Keratinocyte (primary cell): ENCODE results near the gene ACTR3. TPM values are rescaled to one million over a fixed set of nuclear protein-coding genes. Genes with fewer than 3 reads are reported as not detected.

Source experiments
- DNase-seq: peaks from one replicate; pipeline ENCODE4 v3.0.0-alpha.2; 2011; ENCODE audit warnings: low read depth, missing footprints, low spot score
- FAIRE-seq: peaks from 2 replicates; lab custom pipeline; 2011; peaks lifted over from hg19 to GRCh38; lab: Jason Lieb, UNC
- H2AFZ ChIP-seq: 2 replicates; pipeline ENCODE4 v1.6.0; 2012; ENCODE audit warnings: low read length, control low read depth, inconsistent platforms; ENCODE audit not compliant: control insufficient read depth
- H3K27ac ChIP-seq: 2 replicates; pipeline ENCODE4 v1.5.1; 2011; ENCODE audit warnings: low read length; ENCODE audit not compliant: control insufficient read depth, insufficient read depth
- H3K27me3 ChIP-seq: 3 replicates; pipeline ENCODE4 v1.6.0; 2011; ENCODE audit warnings: low read length; ENCODE audit not compliant: control insufficient read depth, insufficient read depth; ENCODE audit errors: extremely low read depth
- H3K36me3 ChIP-seq, 2 experiments: 2 replicates in 1 of 2; 3 replicates in 1 of 2; pipeline ENCODE4 v1.5.1; 2011; ENCODE audit warnings: low read length in 2 of 2, mild to moderate bottlenecking in 1 of 2; ENCODE audit not compliant: control insufficient read depth in 2 of 2, insufficient read depth in 2 of 2; ENCODE audit errors: extremely low read depth in 1 of 2
- H3K4me1 ChIP-seq: 3 replicates; pipeline ENCODE4 v1.5.1; 2011; ENCODE audit warnings: low read length; ENCODE audit not compliant: control insufficient read depth, insufficient read depth; ENCODE audit errors: extremely low read depth
- H3K4me2 ChIP-seq: 3 replicates; pipeline ENCODE4 v1.6.0; 2011; ENCODE audit warnings: low read depth, low read length; ENCODE audit not compliant: control insufficient read depth, insufficient read depth; ENCODE audit errors: extremely low read depth
- H3K4me3 ChIP-seq, 3 experiments: fragments of 200-600 bp in 1 of 3; sonication (generic) in 1 of 3; 2 replicates in 2 of 3; 3 replicates in 1 of 3; pipeline ENCODE4 v1.5.1; 2011 to 2016; ENCODE audit warnings: low read length in 3 of 3, mild to moderate bottlenecking in 3 of 3, control low read depth in 2 of 3, inconsistent platforms in 1 of 3, low read depth in 1 of 3, mixed read lengths in 1 of 3, mixed run types in 1 of 3, moderate library complexity in 1 of 3; ENCODE audit not compliant: control insufficient read depth in 2 of 3, insufficient read depth in 2 of 3; ENCODE audit errors: extremely low read depth in 1 of 3
- H3K79me2 ChIP-seq: 2 replicates; pipeline ENCODE4 v1.6.0; 2012; ENCODE audit warnings: low read length; ENCODE audit not compliant: control insufficient read depth, insufficient read depth
- H3K9ac ChIP-seq: 3 replicates; pipeline ENCODE4 v1.6.0; 2011; ENCODE audit warnings: low read length; ENCODE audit not compliant: control insufficient read depth, insufficient read depth; ENCODE audit errors: extremely low read depth
- H3K9me1 ChIP-seq: 3 replicates; pipeline ENCODE4 v1.6.0; 2011; ENCODE audit warnings: low read length; ENCODE audit not compliant: control insufficient read depth, insufficient read depth; ENCODE audit errors: extremely low read depth
- H3K9me3 ChIP-seq: 2 replicates; pipeline ENCODE4 v1.5.1; 2012; ENCODE audit warnings: low read depth, low read length; ENCODE audit not compliant: control insufficient read depth
- H4K20me1 ChIP-seq: 3 replicates; pipeline ENCODE4 v1.6.0; 2011; ENCODE audit warnings: low read length; ENCODE audit not compliant: control insufficient read depth, insufficient read depth; ENCODE audit errors: extremely low read depth
- EZH2 ChIP-seq: IDR thresholded peaks from one replicate; pipeline ENCODE4 v1.6.1; 2012; ENCODE audit warnings: inconsistent platforms, mild to moderate bottlenecking, low read length, moderate library complexity
- dilution Hi-C: fragments of 300-500 bp; cut with MboI; formaldehyde crosslinking; loops from one replicate; pipeline ENCODE4 v1.7.0; 2020; ENCODE audit warnings: low sequenced_read_pairs; ENCODE audit not compliant: extremely low pct_ligation_motif_present
- polyA plus RNA-seq, 5 experiments: library from polyadenylated mRNA; depleted of rRNA in 3 of 5; stranded (reverse) in 3 of 5; stranded (forward) in 1 of 5; unstranded in 1 of 5; fragments of >200 nt; gene quantifications; 1 replicate in 1 of 5; 2 replicates in 3 of 5; 3 replicates in 1 of 5; pipeline versions ENCODE4 v1.2.1 to v1.2.3, GENCODE V29; 2011 to 2012; ENCODE audit warnings: missing spikeins in 2 of 5, low read depth in 1 of 5, low replicate concordance in 1 of 5
- TF ChIP-seq, protein P1 (sequence below), 3 experiments: IDR thresholded peaks in 1 of 3; conservative IDR thresholded peaks in 1 of 3; optimal IDR thresholded peaks in 1 of 3; 2 replicates in 2 of 3; 3 replicates in 1 of 3; pipeline versions ENCODE3 to v1.5.1; 2011; ENCODE audit warnings: low read length in 3 of 3, mild to moderate bottlenecking in 3 of 3, moderate library complexity in 2 of 3, control low read depth in 1 of 3, inconsistent platforms in 1 of 3; ENCODE audit not compliant: insufficient read depth in 2 of 3; ENCODE audit errors: extremely low read depth in 1 of 3

The ACTR3 gene
- polyA plus RNA-seq, 1 donor (not counting 4 experiments of a cell fraction or from before 2014, with no cell fraction given): 340 TPM

GRCh38 chr2:113974727-113975126 lies 84.8 kb downstream of the ACTR3 start:
- FAIRE-seq: no peak
- Histone ChIP-seq H3K79me2 (no peaks in the 10 kb centered on the region), H3K9me3 (no peaks in the 10 kb centered on the region), H3K4me2 (no peak overlapping the region), H3K4me3 (no peak overlapping the region), H3K27ac (no peak overlapping the region), H2AFZ (no peak overlapping the region), H4K20me1 (no peaks in the 10 kb centered on the region), H3K4me1 (peaks cover 17% of the 10 kb centered on the region), H3K36me3 (peaks cover 8 to 14% of the 10 kb centered on the region in 2 experiments), H3K9me1 (no peaks in the 10 kb centered on the region), H3K27me3 (no peaks in the 10 kb centered on the region), H3K9ac (no peak overlapping the region)
- TF ChIP-seq, protein P1, sequence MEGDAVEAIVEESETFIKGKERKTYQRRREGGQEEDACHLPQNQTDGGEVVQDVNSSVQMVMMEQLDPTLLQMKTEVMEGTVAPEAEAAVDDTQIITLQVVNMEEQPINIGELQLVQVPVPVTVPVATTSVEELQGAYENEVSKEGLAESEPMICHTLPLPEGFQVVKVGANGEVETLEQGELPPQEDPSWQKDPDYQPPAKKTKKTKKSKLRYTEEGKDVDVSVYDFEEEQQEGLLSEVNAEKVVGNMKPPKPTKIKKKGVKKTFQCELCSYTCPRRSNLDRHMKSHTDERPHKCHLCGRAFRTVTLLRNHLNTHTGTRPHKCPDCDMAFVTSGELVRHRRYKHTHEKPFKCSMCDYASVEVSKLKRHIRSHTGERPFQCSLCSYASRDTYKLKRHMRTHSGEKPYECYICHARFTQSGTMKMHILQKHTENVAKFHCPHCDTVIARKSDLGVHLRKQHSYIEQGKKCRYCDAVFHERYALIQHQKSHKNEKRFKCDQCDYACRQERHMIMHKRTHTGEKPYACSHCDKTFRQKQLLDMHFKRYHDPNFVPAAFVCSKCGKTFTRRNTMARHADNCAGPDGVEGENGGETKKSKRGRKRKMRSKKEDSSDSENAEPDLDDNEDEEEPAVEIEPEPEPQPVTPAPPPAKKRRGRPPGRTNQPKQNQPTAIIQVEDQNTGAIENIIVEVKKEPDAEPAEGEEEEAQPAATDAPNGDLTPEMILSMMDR (optimal IDR thresholded peaks at IDR 0.05 in 1 of 3, IDR thresholded peaks at IDR 0.05 in 1 of 3, conservative IDR thresholded peaks at IDR 0.05 in 1 of 3; ENCODE audit: extremely low read depth in 1 of 3, insufficient read depth in 2 of 3, low read length in 3 of 3): no peak
- TF ChIP-seq EZH2: no peak
- DNase-seq: no peak
- dilution Hi-C loops: no loop called here

DNA sequence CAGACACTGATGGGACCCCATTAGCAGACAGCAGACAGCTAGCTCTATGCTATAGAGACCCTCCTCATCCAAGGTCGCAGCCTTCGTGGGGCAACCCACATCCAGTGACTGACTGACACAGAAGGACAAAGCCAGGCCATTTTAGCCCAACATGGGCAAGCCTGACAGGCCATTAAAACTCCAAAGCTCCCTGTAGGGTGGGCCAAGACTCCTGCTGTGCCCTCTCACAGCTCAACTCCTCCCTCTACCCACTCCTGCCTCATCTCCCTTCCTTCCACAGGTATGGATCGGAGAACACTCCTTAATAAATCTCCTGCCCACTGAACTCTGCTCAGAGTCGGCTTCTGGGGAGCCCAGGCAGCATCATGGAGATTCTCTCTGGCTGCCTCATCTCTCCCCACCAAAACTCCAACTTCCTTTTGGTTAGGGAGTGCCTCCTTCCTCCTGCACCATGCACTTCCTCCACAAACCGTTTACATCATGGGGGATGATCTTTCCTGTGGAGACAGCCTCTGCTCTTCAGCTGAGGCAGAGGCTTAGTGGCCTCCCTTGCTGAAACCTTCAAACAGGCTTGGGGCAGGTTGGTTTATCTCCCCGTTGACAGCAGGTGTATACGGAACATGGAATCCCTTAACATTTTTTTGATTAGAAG lies 86.5 kb downstream of the ACTR3 start:
- H3K27ac ChIP-seq: no peak overlapping the region
- H3K4me3 ChIP-seq: no peak overlapping the region
- H3K4me1 ChIP-seq: peaks cover 17% of the 10 kb centered on the region
- no peaks in the 10 kb centered on the region for H3K9me3 ChIP-seq
- dilution Hi-C loops: no loop called here
- H3K4me2 ChIP-seq: no peak overlapping the region
- FAIRE-seq (no peak), DNase-seq (no peak)
- no peak overlapping the region for H2AFZ ChIP-seq
- H4K20me1 ChIP-seq: no peaks in the 10 kb centered on the region
- H3K27me3 ChIP-seq: no peaks in the 10 kb centered on the region
- no peak overlapping the region for H3K9ac ChIP-seq
- peaks cover 7 to 14% of the 10 kb centered on the region in 2 experiments for H3K36me3 ChIP-seq
- H3K9me1 ChIP-seq: no peaks in the 10 kb centered on the region
- H3K79me2 ChIP-seq: no peaks in the 10 kb centered on the region
- TF ChIP-seq EZH2: no peak
- TF ChIP-seq, protein P1 (optimal IDR thresholded peaks at IDR 0.05 in 1 of 3, IDR thresholded peaks at IDR 0.05 in 1 of 3, conservative IDR thresholded peaks at IDR 0.05 in 1 of 3; ENCODE audit: extremely low read depth in 1 of 3, insufficient read depth in 2 of 3, low read length in 3 of 3): no peak
